ENCODE measurements around the gene SWT1. TPM values are rescaled to one million over a fixed set of nuclear protein-coding genes. Genes with fewer than 3 reads are reported as not detected.

Gene SWT1
- total RNA-seq, 1 donor from 2014 or later: 2.4 TPM

DNA sequence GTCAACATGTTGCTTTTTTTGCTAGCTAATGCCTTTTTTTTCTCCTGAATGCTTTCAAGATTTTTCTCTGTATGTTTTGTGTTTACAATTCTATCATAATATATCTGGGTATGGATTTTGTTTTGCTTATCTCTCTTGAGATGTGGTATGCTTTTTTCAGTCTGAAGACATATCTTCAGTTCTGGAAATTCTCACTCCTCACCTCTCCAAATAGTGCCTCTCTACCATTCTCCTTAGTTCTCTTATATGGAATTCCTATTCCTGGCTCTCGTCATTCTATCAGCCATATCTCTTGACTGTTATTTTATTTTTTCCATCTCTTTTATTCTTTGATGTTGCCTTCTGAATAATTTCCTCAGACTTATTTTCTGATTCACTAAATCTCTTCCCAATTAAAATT lies 101.7 kb downstream of the SWT1 start:
- DNase-seq (ENCODE audit: low read depth): no peak
- H3K4me3 ChIP-seq (ENCODE audit: low read depth, low read length): no peak overlapping the region
- TF ChIP-seq, protein P1, sequence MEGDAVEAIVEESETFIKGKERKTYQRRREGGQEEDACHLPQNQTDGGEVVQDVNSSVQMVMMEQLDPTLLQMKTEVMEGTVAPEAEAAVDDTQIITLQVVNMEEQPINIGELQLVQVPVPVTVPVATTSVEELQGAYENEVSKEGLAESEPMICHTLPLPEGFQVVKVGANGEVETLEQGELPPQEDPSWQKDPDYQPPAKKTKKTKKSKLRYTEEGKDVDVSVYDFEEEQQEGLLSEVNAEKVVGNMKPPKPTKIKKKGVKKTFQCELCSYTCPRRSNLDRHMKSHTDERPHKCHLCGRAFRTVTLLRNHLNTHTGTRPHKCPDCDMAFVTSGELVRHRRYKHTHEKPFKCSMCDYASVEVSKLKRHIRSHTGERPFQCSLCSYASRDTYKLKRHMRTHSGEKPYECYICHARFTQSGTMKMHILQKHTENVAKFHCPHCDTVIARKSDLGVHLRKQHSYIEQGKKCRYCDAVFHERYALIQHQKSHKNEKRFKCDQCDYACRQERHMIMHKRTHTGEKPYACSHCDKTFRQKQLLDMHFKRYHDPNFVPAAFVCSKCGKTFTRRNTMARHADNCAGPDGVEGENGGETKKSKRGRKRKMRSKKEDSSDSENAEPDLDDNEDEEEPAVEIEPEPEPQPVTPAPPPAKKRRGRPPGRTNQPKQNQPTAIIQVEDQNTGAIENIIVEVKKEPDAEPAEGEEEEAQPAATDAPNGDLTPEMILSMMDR (conservative IDR thresholded peaks at IDR 0.05; ENCODE audit: low read depth, low read length): no peak

DNA sequence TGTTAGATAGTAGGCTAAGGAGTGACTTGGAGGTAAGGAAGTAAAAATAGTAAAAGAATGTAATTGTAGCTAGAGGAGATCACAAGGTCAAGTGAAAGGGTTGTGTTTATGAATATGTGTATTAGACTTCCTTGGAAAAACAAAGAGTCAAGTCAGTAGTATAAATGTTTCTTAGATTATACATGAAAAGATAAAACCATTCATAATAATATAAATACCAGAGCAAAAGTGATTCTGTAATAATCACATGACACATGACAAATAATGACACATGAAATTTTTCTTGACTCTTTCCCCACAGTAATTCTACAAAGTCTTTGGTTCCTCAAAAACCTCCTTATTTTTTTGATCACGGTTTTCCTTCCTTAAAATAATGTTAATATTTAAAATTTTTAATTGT lies 103.6 kb downstream of the SWT1 start:
- TF ChIP-seq, protein P1 (conservative IDR thresholded peaks at IDR 0.05; ENCODE audit: low read depth, low read length): no peak
- H3K4me3 ChIP-seq (ENCODE audit: low read depth, low read length): no peak overlapping the region
- DNase-seq (ENCODE audit: low read depth): no peak

DNA sequence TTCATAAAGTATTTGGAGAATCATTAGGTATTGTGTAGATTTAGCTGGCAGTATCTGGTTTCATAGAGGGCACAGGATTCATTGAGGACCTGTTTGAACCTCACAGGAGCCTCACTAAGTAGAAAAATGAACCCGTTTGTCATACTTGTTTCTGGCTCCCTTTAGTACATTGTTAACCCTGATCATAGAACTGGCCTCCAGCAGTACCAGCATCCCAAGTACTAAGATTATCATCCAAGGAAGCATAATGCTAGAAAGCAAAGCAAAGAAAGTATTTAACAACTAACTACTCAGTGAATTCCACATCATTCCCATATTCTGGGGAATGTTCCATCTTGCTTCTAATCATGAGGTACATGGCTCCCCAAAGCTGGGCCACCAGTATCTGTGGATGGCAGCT lies 105.2 kb downstream of the SWT1 start:
- no peak overlapping the region for H3K4me3 ChIP-seq (ENCODE audit: low read depth, low read length)
- no peak for DNase-seq (ENCODE audit: low read depth)
- TF ChIP-seq, protein P1 (conservative IDR thresholded peaks at IDR 0.05; ENCODE audit: low read depth, low read length): no peak

DNA sequence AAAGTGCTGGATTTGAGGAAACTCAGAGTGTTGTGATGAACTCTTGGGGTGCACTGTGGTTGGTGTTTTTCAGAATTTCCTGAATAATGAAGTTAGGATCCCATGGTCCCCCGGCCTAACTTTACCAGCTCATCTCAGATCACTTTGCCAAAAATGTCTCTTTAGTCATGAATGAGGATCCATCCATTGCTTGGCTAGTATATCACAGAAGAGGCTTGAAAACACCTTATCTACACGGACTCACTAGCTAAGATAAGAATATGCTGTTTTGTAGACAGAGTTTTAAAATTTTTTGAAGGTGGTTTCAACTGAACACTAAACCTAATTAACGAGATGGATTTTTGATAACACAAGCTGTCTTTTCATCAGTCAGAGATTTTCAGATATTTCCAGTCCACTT lies 106.3 kb downstream of the SWT1 start:
- TF ChIP-seq, protein P1 (conservative IDR thresholded peaks at IDR 0.05; ENCODE audit: low read depth, low read length): no peak
- no peak overlapping the region for H3K4me3 ChIP-seq (ENCODE audit: low read depth, low read length)
- DNase-seq (ENCODE audit: low read depth): no peak

DNA sequence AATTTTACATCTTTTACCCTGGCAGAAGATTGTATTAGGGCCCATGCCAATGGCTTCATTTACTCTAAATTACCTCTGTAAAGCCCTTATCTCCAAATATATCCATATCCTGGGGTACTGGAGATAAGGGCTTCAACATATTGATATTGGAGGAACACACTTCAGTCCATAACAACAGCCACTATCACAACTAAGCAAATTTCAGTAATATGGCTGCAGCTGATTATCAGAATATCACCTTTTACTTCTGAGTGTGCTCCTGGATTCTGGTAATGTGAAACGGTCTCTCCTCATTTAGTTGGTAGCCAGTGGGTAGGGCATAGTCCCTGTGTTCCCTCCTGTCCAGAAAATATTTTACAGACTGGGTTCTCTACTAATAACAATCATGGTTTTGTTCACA lies 106.8 kb downstream of the SWT1 start:
- no peak for DNase-seq (ENCODE audit: low read depth)
- TF ChIP-seq, protein P1 (conservative IDR thresholded peaks at IDR 0.05; ENCODE audit: low read depth, low read length): no peak
- no peak overlapping the region for H3K4me3 ChIP-seq (ENCODE audit: low read depth, low read length)

DNA sequence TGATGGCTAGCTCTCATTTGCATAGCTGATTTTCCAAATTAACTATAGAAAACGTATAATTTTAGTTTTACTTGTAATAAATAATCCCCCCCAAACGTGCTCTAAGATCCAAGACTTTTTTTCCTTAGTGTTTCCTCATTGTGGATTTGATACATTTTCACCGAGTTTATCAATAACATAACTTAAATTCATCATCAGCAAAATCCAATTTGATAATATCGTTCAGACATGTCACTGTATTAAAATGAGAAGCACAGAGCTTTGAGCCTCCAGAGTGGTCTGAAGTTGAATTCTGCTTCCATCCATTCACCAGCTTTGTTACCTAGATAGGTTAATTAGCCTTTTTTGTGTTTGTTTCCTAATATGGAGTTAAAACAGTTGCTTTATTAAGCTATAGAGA lies 108.3 kb downstream of the SWT1 start:
- TF ChIP-seq, protein P1 (conservative IDR thresholded peaks at IDR 0.05; ENCODE audit: low read depth, low read length): no peak
- no peak for DNase-seq (ENCODE audit: low read depth)
- H3K4me3 ChIP-seq (ENCODE audit: low read depth, low read length): no peak overlapping the region

DNA sequence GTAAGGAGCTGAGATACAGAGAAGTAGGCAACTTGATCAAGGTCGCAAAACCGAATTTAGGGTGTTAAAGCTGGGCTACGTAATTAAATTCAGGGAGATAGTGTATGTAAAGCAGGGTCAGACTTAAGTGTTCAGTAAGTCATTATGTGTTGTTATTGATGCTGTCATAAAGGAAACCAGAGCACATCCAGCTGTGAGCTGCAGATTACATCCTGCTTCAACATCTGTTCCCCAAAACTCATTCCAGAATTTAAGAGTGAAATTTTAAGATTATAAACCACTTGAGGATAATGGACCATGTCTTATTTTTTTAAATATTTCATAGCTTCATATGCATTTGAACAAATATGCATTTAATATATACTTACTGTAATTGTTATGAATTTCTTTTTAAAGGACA lies 110.3 kb downstream of the SWT1 start:
- no peak overlapping the region for H3K4me3 ChIP-seq (ENCODE audit: low read depth, low read length)
- no peak for DNase-seq (ENCODE audit: low read depth)
- TF ChIP-seq, protein P1 (conservative IDR thresholded peaks at IDR 0.05; ENCODE audit: low read depth, low read length): no peak

Measured in epithelial cell of proximal tubule (primary cell).